Lung (tissue), 12 donors: ENCODE results near the gene BTBD10. TPM values are rescaled to one million over a fixed set of nuclear protein-coding genes. Genes with fewer than 3 reads are reported as not detected.
A peak's percentile ranks its signal among the peaks of the same experiment; 100 is the strongest.

ENCODE experiments used
- ATAC-seq: fragments of 200-7000 bp; cut with Tn5 transposase; one replicate; pipeline ENCODE4 v1.9.1; 2020; ENCODE audit warnings: moderate number of reproducible peaks; ENCODE audit not compliant: insufficient read depth, low FRiP score
- DNase-seq, 3 donors: peaks; one replicate each; pipeline ENCODE4 v3.0.0-alpha.2; 2013 to 2017
- H3K27ac ChIP-seq, 2 donors: one replicate each; pipeline ENCODE4 v1.5.1; 2013; ENCODE audit warnings: mild to moderate bottlenecking in 2 of 2, moderate library complexity in 2 of 2, control low read depth in 1 of 2, inconsistent platforms in 1 of 2, low read depth in 1 of 2, low read length in 1 of 2
- H3K27me3 ChIP-seq, 3 donors: one replicate each; pipeline ENCODE4 v1.5.1; 2013; ENCODE audit warnings: low read length in 2 of 3; ENCODE audit not compliant: control insufficient read depth in 3 of 3, insufficient read depth in 3 of 3
- H3K36me3 ChIP-seq, 4 donors: one replicate each; pipeline ENCODE4 v1.5.1; 2013; ENCODE audit warnings: low read length in 4 of 4, mild to moderate bottlenecking in 1 of 4, moderate library complexity in 1 of 4; ENCODE audit not compliant: control insufficient read depth in 4 of 4, insufficient read depth in 4 of 4
- H3K4me1 ChIP-seq, 5 donors: one replicate each; pipeline ENCODE4 v1.5.1; 2013; ENCODE audit warnings: low read length in 5 of 5, mild to moderate bottlenecking in 2 of 5, moderate library complexity in 1 of 5; ENCODE audit not compliant: control insufficient read depth in 5 of 5, insufficient read depth in 5 of 5
- H3K4me3 ChIP-seq: one replicate; pipeline ENCODE4 v1.5.1; 2013; ENCODE audit warnings: mild to moderate bottlenecking, control low read depth, moderate library complexity
- H3K9ac ChIP-seq, 2 donors: one replicate each; pipeline ENCODE4 v1.5.1; 2013; ENCODE audit warnings: low read length in 2 of 2, control low read depth in 1 of 2; ENCODE audit not compliant: insufficient read depth in 1 of 2
- H3K9me3 ChIP-seq, 4 donors: one replicate each; pipeline ENCODE4 v1.5.1; 2013; ENCODE audit warnings: low read length in 3 of 4, mild to moderate bottlenecking in 1 of 4, moderate library complexity in 1 of 4; ENCODE audit not compliant: control insufficient read depth in 4 of 4, insufficient read depth in 3 of 4
- CTCF ChIP-seq: IDR thresholded peaks from 2 replicates; pipeline ENCODE4 v1.5.1; 2012; ENCODE audit warnings: mild to moderate bottlenecking; ENCODE audit errors: control extremely low read depth, extremely low read depth
- WGBS, 2 donors: extraction: QIAGEN DNeasy Blood & Tissue Kit; methylation state at CpG; one replicate each; pipeline ENCODE4 v1.1.7; 2013; 5-methylcytosine and 5-hydroxymethylcytosine counted together
- polyA plus RNA-seq, 2 donors: library from polyadenylated mRNA; stranded (reverse); fragments of 200-250 nt; gene quantifications; one replicate each; pipeline ENCODE4 v1.2.1, GENCODE V29; 2013
- total RNA-seq, 2 donors: library from RNA; depleted of rRNA in 1 of 2; stranded (reverse); fragments of >200 nt in 1 of 2; gene quantifications; one replicate each; pipeline ENCODE4 v1.2.1, GENCODE V29; 2014 to 2021
- donor health status: control.
- donor health status: control.
- donor health status: Bipolar disorder and iron deficiency.
- donor health status: healthy.
- donor health status: DM: yes; HTN: yes; CAD: no.

The BTBD10 gene
- total and polyA plus RNA-seq, 4 donors, result 9.9 to 51.5 (median 21.2) TPM

GRCh38 chr11:13486926-13487660, 24.1 kb upstream of the BTBD10 start:
- no peak overlapping the region for H3K27ac ChIP-seq
- no peak overlapping the region for H3K4me3 ChIP-seq
- peak; percentile 95 for ATAC-seq
- H3K4me1 ChIP-seq, result no peaks in the 10 kb centered on the region
- 54 to 63% methylated on average over 26 of the region's 26 CpGs for WGBS, 2 donors
- no peak overlapping the region for H3K9ac ChIP-seq
- no peak for TF ChIP-seq CTCF
- peak; percentile 24 to 32 (median 28) for DNase-seq
- H3K36me3 ChIP-seq, result no peaks in the 10 kb centered on the region
- peaks cover 0 to 7% (median 2%) of the 10 kb centered on the region in 4 donors for H3K9me3 ChIP-seq
- no peaks in the 10 kb centered on the region for H3K27me3 ChIP-seq

GRCh38 chr11:13480198-13480597, 17.2 kb upstream of the BTBD10 start:
- H3K27me3 ChIP-seq, result no peaks in the 10 kb centered on the region
- 88 to 91% methylated on average over 9 of the region's 9 CpGs for WGBS, 2 donors
- H3K4me1 ChIP-seq, result no peaks in the 10 kb centered on the region
- DNase-seq (no peak), ATAC-seq (no peak)
- no peak overlapping the region for H3K4me3 ChIP-seq
- TF ChIP-seq CTCF, result no peak
- peaks cover 0 to 3% (median 1%) of the 10 kb centered on the region in 4 donors for H3K9me3 ChIP-seq
- H3K27ac ChIP-seq, result no peak overlapping the region
- H3K36me3 ChIP-seq, result no peaks in the 10 kb centered on the region
- H3K9ac ChIP-seq, result no peak overlapping the region

- 94 to 96% methylated on average over 3 of the region's 3 CpGs for WGBS, 2 donors
- ATAC-seq, result no peak
Observed at GRCh38 chr11:13479688-13480087, 16.7 kb upstream of the BTBD10 start.

More at GRCh38 chr11:13479688-13480087, 16.7 kb upstream of the BTBD10 start:
- no peak for DNase-seq
- Histone ChIP-seq H3K27ac (no peak overlapping the region), H3K9ac (no peak overlapping the region), H3K4me3 (no peak overlapping the region), H3K4me1 (no peaks in the 10 kb centered on the region), H3K9me3 (peaks cover 0 to 2% (median 0%) of the 10 kb centered on the region in 4 donors), H3K36me3 (no peaks in the 10 kb centered on the region), H3K27me3 (no peaks in the 10 kb centered on the region)
- TF ChIP-seq CTCF, result no peak
